Measurements from ENCODE around the gene CCDC149.

GRCh38 chr4:24793219-24794005 lies 119.4 kb downstream of the CCDC149 start:
- TF ChIP-seq CTCF (conservative IDR thresholded peaks at IDR 0.05; ENCODE audit: low read depth, low read length) (peak; percentile 64), EZH2 (IDR thresholded peaks at IDR 0.05; ENCODE audit: low read length, unreplicated experiment) (no peak)
